OCI-LY1 (cell line): Measurements from ENCODE around the gene GDF9.

Source experiments
- H2AFZ ChIP-seq: fragments of 200-600 bp; sonication (generic), shearing (Covaris generic); 2 replicates; pipeline ENCODE4 v1.6.0; 2014; ENCODE audit warnings: antibody characterized with exemption, mild to moderate bottlenecking, low read length
- H3F3A ChIP-seq: fragments of 200-600 bp; sonication (generic), shearing (Covaris generic); 2 replicates; pipeline ENCODE4 v1.6.0; 2014; ENCODE audit warnings: mild to moderate bottlenecking, antibody characterized with exemption, low read length, moderate library complexity; ENCODE audit not compliant: insufficient read depth
- H3K27ac ChIP-seq: fragments of 200-600 bp; sonication (generic); 2 replicates; pipeline ENCODE4 v1.5.1; 2014; ENCODE audit warnings: low read length, mixed run types, mild to moderate bottlenecking, low read depth; ENCODE audit not compliant: poor library complexity, severe bottlenecking
- H3K27me3 ChIP-seq: fragments of 200-600 bp; sonication (generic); 2 replicates; pipeline ENCODE4 v1.6.0; 2014; ENCODE audit warnings: antibody characterized with exemption, mild to moderate bottlenecking, low read length, moderate library complexity; ENCODE audit not compliant: insufficient read depth
- H3K36me3 ChIP-seq: fragments of 200-600 bp; sonication (generic); 2 replicates; pipeline ENCODE4 v1.6.1; 2014; ENCODE audit warnings: mild to moderate bottlenecking, antibody characterized with exemption, low read length, moderate library complexity, mixed read lengths; ENCODE audit not compliant: insufficient read depth
- H3K4me1 ChIP-seq: fragments of 200-600 bp; sonication (generic); 2 replicates; pipeline ENCODE4 v1.5.1; 2014; ENCODE audit warnings: mild to moderate bottlenecking, low read length, moderate library complexity; ENCODE audit not compliant: insufficient read depth, severe bottlenecking
- H3K4me2 ChIP-seq: fragments of 200-600 bp; sonication (generic), shearing (Covaris generic); 2 replicates; pipeline ENCODE4 v1.6.1; 2014; ENCODE audit warnings: low read length
- H3K4me3 ChIP-seq: fragments of 200-600 bp; sonication (generic); 2 replicates; pipeline ENCODE4 v1.5.1; 2014; ENCODE audit warnings: low read length, low read depth, mild to moderate bottlenecking, mixed read lengths; ENCODE audit not compliant: poor library complexity, severe bottlenecking
- H3K79me2 ChIP-seq: fragments of 200-600 bp; shearing (Covaris generic); 2 replicates; pipeline ENCODE4 v1.6.1; 2016; ENCODE audit warnings: mixed run types, low read length, mixed read lengths; ENCODE audit not compliant: insufficient read depth
- H3K9ac ChIP-seq: fragments of 200-600 bp; sonication (generic), shearing (Covaris generic); 2 replicates; pipeline ENCODE4 v1.6.1; 2014; ENCODE audit warnings: mild to moderate bottlenecking, low read length, mixed read lengths
- H3K9me2 ChIP-seq: fragments of 200-600 bp; sonication (generic), shearing (Covaris generic); 2 replicates; pipeline ENCODE4 v1.6.1; 2014; ENCODE audit warnings: low read depth, mild to moderate bottlenecking, low read length, mixed read lengths
- H3K9me3 ChIP-seq: fragments of 200-600 bp; shearing (Covaris generic); 2 replicates; pipeline ENCODE4 v1.6.1; 2014; ENCODE audit warnings: low read length, mixed read lengths
- H4K20me1 ChIP-seq: fragments of 200-600 bp; sonication (generic), shearing (Covaris generic); 2 replicates; pipeline ENCODE4 v1.6.0; 2016; ENCODE audit warnings: mild to moderate bottlenecking, low read length; ENCODE audit not compliant: insufficient read depth
- CTCF ChIP-seq: fragments of 200-600 bp; sonication (generic), shearing (Covaris generic); IDR thresholded peaks from 2 replicates; pipeline ENCODE4 v1.5.1; 2017; ENCODE audit warnings: mild to moderate bottlenecking, antibody characterized with exemption, low read length, moderate library complexity, mixed read lengths
- EZH2 ChIP-seq: fragments of 200-600 bp; sonication (generic), shearing (Covaris generic); IDR thresholded peaks from 2 replicates; pipeline ENCODE4 v1.8.0; 2017; ENCODE audit warnings: borderline replicate concordance, mixed run types, mild to moderate bottlenecking, antibody characterized with exemption, low read length, moderate library complexity, mixed read lengths

The GDF9 gene

GRCh38 chr5:132831095-132831860 is 35.0 kb downstream of the GDF9 start:
- Histone ChIP-seq H3K27me3 (no peaks in the 10 kb centered on the region), H3K4me2 (peak overlapping the region; percentile 91), H3K4me1 (peaks cover 5% of the 10 kb centered on the region), H3K27ac (no peak overlapping the region), H3K9ac (peak overlapping the region; percentile 74; the same call in 1 of the 2 replicates), H3K9me2 (no peaks in the 10 kb centered on the region), H3K79me2 (no peaks in the 10 kb centered on the region), H4K20me1 (no peaks in the 10 kb centered on the region), H3K9me3 (no peaks in the 10 kb centered on the region), H3K36me3 (no peaks in the 10 kb centered on the region), H3K4me3 (peak overlapping the region; percentile 76), H2AFZ (no peak overlapping the region), H3F3A (no peaks in the 10 kb centered on the region)
- TF ChIP-seq CTCF (no peak), EZH2 (no peak)

- no peaks in the 10 kb centered on the region for H3K9me3 ChIP-seq
Observed at GRCh38 chr5:132830436-132831094, 35.7 kb downstream of the GDF9 start, which contains the start of gene SHROOM1. Gene SHROOM1 (minus strand): TSS chr5:132830647. CDS start chr5:132826140, 4,507 bp downstream.

More at GRCh38 chr5:132830436-132831094, 35.7 kb downstream of the GDF9 start, which contains the start of gene SHROOM1:
- no peak within 1 kb of the TSS for H3K27ac ChIP-seq
- TF ChIP-seq EZH2 (no peak), CTCF (no peak)
- peaks cover 5% of the 10 kb centered on the region for H3K4me1 ChIP-seq
- no peaks in the 10 kb centered on the region for H3K79me2 ChIP-seq
- no peaks in the 10 kb centered on the region for H3K36me3 ChIP-seq
- no peaks in the 10 kb centered on the region for H3K9me2 ChIP-seq
- H3F3A ChIP-seq, result no peaks in the 10 kb centered on the region
- peak within 1 kb of the TSS; percentile 74 for H3K9ac ChIP-seq
- no peaks in the 10 kb centered on the region for H4K20me1 ChIP-seq
- H3K4me2 ChIP-seq, result peak within 1 kb of the TSS; percentile 91
- H3K4me3 ChIP-seq, result peak within 1 kb of the TSS; percentile 76
- no peaks in the 10 kb centered on the region for H3K27me3 ChIP-seq
- no peak within 1 kb of the TSS for H2AFZ ChIP-seq
